HuH-7.5 (cell line): ENCODE measurements around the gene PCDHGB1.
"Not testable (repeated sequence)": the region's sequence is repeated elsewhere in the genome, so short reads cannot be mapped to it uniquely, and the experiment has no call there.

ENCODE experiments used
- DNase-seq: peaks from one replicate; pipeline ENCODE4 v3.0.0; 2011; ENCODE audit warnings: low spot score

The PCDHGB1 gene

DNA sequence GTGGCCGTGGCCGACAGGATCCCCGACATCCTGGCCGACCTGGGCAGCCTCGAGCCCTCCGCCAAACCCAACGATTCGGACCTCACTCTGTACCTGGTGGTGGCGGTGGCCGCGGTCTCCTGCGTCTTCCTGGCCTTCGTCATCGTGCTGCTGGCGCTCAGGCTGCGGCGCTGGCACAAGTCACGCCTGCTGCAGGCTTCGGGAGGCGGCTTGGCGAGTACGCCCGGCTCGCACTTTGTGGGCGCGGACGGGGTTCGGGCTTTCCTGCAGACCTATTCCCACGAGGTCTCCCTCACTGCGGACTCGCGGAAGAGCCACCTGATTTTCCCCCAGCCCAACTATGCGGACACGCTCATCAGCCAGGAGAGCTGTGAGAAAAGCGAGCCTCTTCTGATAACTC, 3.9 kb upstream of the PCDHGB1 start:
- not testable (repeated sequence) for DNase-seq

- DNase-seq = no peak
Measured at GRCh38 chr5:141351591-141351990, 1.7 kb downstream of the PCDHGB1 start.

GRCh38 chr5:141354900-141355469, 5.1 kb downstream of the PCDHGB1 start, which contains the start of gene PCDHGA4:
TSS of gene PCDHGA4 (plus strand) at chr5:141355021. CDS start at chr5:141355108, 87 bp downstream.
- DNase-seq = no peak

- no peak for DNase-seq
Measured at GRCh38 chr5:141355641-141356040, 5.7 kb downstream of the PCDHGB1 start.

- no peak for DNase-seq
Measured at GRCh38 chr5:141356133-141356532, 6.2 kb downstream of the PCDHGB1 start.

DNA sequence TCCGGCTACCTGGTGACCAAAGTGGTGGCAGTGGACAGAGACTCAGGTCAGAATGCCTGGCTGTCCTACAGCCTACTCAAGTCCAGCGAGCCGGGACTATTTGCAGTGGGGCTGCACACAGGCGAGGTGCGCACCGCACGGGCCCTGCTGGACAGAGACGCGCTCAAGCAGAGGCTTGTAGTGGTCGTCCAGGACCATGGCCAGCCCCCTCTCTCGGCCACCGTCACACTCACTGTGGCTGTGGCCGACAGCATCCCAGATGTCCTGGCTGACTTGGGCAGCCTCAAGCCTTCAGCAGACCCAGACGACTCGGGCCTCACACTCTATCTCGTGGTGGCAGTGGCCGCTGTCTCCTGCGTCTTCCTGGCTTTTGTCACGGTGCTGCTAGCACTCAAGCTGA, 7.1 kb downstream of the PCDHGB1 start:
- no peak for DNase-seq

- DNase-seq = no peak
Measured at GRCh38 chr5:141359790-141360426, 10.0 kb downstream of the PCDHGB1 start, which contains the start of gene PCDHGB2. TSS of gene PCDHGB2 (plus strand) at chr5:141359994. CDS start at chr5:141360136, 142 bp downstream.

GRCh38 chr5:141360685-141361084, 10.8 kb downstream of the PCDHGB1 start:
- DNase-seq = no peak

- no peak for DNase-seq
Measured at GRCh38 chr5:141362719-141363118, 12.8 kb downstream of the PCDHGB1 start.

- DNase-seq = no peak
Measured at GRCh38 chr5:141363952-141364660, 14.2 kb downstream of the PCDHGB1 start, which contains the start of gene PCDHGA5. TSS of gene PCDHGA5 (plus strand) at chr5:141364162. CDS start at chr5:141364331, 169 bp downstream.

DNA sequence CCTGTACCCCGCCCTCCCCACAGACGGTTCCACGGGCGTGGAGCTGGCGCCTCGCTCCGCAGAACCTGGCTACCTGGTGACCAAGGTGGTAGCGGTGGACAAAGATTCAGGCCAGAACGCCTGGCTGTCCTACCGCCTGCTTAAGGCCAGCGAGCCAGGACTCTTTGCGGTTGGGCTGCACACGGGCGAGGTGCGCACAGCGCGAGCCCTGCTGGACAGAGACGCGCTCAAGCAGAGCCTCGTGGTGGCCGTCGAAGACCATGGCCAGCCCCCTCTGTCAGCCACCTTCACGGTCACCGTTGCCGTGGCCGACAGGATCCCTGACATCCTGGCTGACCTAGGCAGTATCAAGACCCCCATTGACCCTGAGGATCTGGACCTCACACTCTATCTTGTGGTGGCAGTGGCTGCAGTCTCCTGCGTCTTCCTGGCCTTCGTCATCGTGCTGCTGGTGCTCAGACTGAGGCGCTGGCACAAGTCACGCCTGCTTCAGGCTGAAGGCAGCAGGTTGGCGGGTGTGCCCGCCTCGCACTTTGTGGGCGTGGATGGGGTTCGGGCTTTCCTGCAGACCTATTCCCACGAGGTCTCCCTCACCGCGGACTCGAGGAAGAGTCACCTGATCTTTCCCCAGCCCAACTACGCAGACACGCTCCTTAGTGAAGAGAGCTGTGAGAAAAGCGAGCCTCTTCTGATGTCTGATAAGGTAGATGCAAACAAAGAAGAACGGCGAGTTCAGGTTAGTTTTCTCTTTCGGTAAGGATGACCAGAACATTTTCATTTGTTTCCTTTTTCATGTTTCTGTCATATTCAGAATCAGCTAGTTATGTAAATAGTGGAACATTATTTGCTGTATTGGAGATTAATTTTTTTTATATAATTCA, 16.4 kb downstream of the PCDHGB1 start:
- DNase-seq = no peak

- DNase-seq = no peak
Measured at GRCh38 chr5:141369994-141370848, 20.3 kb downstream of the PCDHGB1 start, which contains the start of gene PCDHGB3. TSS of gene PCDHGB3 (plus strand) at chr5:141370242. CDS start at chr5:141370395, 153 bp downstream.

- no peak for DNase-seq
Measured at GRCh38 chr5:141371572-141372475, 21.9 kb downstream of the PCDHGB1 start.

GRCh38 chr5:141373673-141374317, 23.9 kb downstream of the PCDHGB1 start, which contains the start of gene PCDHGA6:
TSS of gene PCDHGA6 (plus strand) at chr5:141373891. CDS start at chr5:141374084, 193 bp downstream.
- no peak for DNase-seq

- no peak for DNase-seq
Measured at GRCh38 chr5:141374627-141375026, 24.7 kb downstream of the PCDHGB1 start.

- DNase-seq = not testable (repeated sequence)
Measured at GRCh38 chr5:141375444-141376155, 25.7 kb downstream of the PCDHGB1 start.

DNA sequence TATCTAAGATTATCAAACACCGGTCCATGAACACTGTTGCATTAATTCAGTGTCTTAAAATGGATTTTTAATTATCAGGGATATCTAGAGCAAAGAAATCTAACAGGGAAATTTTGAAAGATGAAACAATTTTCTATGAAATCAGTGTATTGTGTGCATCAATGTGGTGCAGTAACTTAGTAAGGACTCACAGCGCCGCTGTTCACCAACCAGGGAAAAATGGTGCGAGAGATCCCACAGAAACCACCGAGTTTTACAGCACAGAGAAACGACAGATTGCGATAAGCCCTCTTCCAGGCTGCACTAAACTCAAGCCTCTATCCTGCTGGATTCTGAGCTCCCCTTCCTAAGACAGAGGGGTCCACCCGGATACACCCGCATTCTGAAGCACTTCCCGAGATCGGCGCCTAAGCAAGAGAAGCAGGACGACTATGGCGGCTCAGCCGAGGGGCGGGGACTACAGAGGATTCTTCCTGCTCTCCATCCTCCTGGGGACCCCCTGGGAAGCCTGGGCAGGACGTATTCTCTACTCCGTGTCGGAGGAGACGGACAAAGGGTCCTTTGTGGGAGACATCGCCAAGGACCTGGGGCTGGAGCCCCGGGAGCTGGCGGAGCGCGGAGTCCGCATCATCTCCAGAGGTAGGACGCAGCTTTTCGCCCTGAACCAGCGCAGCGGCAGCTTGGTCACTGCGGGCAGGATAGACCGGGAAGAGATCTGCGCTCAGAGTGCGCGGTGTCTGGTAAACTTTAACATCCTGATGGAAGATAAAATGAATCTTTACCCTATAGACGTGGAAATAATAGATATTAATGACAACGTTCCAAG, 32.8 kb downstream of the PCDHGB1 start, which contains the start of gene PCDHGA7:
PCDHGA7 (plus strand) TSS at position 274 of the 826 bp plus-strand sequence; CDS start at position 432, 158 bp downstream.
- peak; percentile 70 for DNase-seq
